HEK293 (cell line): Measurements from ENCODE around the gene LRBA.

Source experiments
- CTCF ChIA-PET: fragments of 350-600 bp; formaldehyde crosslinking; extraction: SDS; loops from one replicate; lab custom pipeline; 2021; ENCODE audit warnings: antibody characterized with exemption; lab: Yijun Ruan, JAX
- POLR2A ChIA-PET: fragments of 300-600 bp; formaldehyde crosslinking; extraction: SDS; loops from one replicate; lab custom pipeline; 2020; ENCODE audit warnings: antibody characterized with exemption, inconsistent platforms; lab: Yijun Ruan, JAX
- H3K27ac ChIP-seq: fragments of 200-500 bp; sonication (Bioruptor generic); 2 replicates; pipeline ENCODE4 v1.5.1; 2014; ENCODE audit warnings: low read depth, low read length, control low read depth, inconsistent platforms; ENCODE audit errors: extremely low read depth
- H3K36me3 ChIP-seq, 2 experiments: fragments of 200-500 bp in 1 of 2; sonication (Bioruptor generic) in 1 of 2; 1 replicate in 1 of 2; 2 replicates in 1 of 2; pipeline ENCODE4 v1.5.1; 2014 to 2017; ENCODE audit warnings: inconsistent platforms in 2 of 2, low read length in 2 of 2; ENCODE audit not compliant: control insufficient read depth in 2 of 2, insufficient read depth in 1 of 2
- H3K4me1 ChIP-seq: fragments of 200-500 bp; sonication (Bioruptor generic); 2 replicates; pipeline ENCODE4 v1.5.1; 2014; ENCODE audit warnings: mild to moderate bottlenecking, low read length, inconsistent platforms; ENCODE audit not compliant: control insufficient read depth, insufficient read depth
- H3K4me3 ChIP-seq: 2 replicates; pipeline ENCODE4 v1.5.1; 2011; ENCODE audit warnings: low read depth, mild to moderate bottlenecking, control low read depth, low read length, moderate library complexity
- H3K9me3 ChIP-seq: fragments of 200-500 bp; sonication (Bioruptor generic); 2 replicates; pipeline ENCODE4 v1.5.1; 2014; ENCODE audit warnings: low read depth, low read length, inconsistent platforms; ENCODE audit not compliant: control insufficient read depth, insufficient read depth
- BCL11A ChIP-seq: fragments of 450-650 bp; formaldehyde crosslinking; IDR thresholded peaks from 2 replicates; pipeline ENCODE4 v1.5.1; 2016; ENCODE audit warnings: low read depth, missing biosample characterization, missing genetic modification characterization
- BCL6B ChIP-seq: fragments of 450-650 bp; formaldehyde crosslinking; IDR thresholded peaks from 2 replicates; pipeline ENCODE4 v1.5.1; 2017; ENCODE audit warnings: missing biosample characterization, missing genetic modification characterization
- GLIS2 ChIP-seq: fragments of 450-650 bp; formaldehyde crosslinking; IDR thresholded peaks from 2 replicates; pipeline ENCODE4 v1.5.1; 2016; ENCODE audit warnings: missing biosample characterization, missing genetic modification characterization
- HIC1 ChIP-seq: fragments of 450-650 bp; formaldehyde crosslinking; IDR thresholded peaks from 2 replicates; pipeline ENCODE4 v1.5.1; 2016; ENCODE audit warnings: missing biosample characterization, missing genetic modification characterization
- PRDM1 ChIP-seq: fragments of 450-650 bp; formaldehyde crosslinking; IDR thresholded peaks from 2 replicates; pipeline ENCODE4; 2016; ENCODE audit warnings: missing biosample characterization, missing genetic modification characterization
- PRDM2 ChIP-seq: fragments of 450-650 bp; formaldehyde crosslinking; IDR thresholded peaks from 2 replicates; pipeline ENCODE4 v1.5.1; 2016; ENCODE audit warnings: missing biosample characterization, missing genetic modification characterization, borderline replicate concordance
- TCF7L2 ChIP-seq: IDR thresholded peaks from 2 replicates; pipeline ENCODE4 v1.6.1; 2011; ENCODE audit warnings: low read depth, mild to moderate bottlenecking, inconsistent platforms, low read length, moderate library complexity, borderline replicate concordance
- ZNF114 ChIP-seq: fragments of 450-650 bp; formaldehyde crosslinking; IDR thresholded peaks from 2 replicates; pipeline ENCODE4 v1.5.0; 2017; ENCODE audit warnings: missing biosample characterization, missing genetic modification characterization
- ZNF16 ChIP-seq: fragments of 450-650 bp; formaldehyde crosslinking; IDR thresholded peaks from 2 replicates; pipeline ENCODE4 v1.5.1; 2016; ENCODE audit warnings: low read depth, missing biosample characterization, missing genetic modification characterization
- ZNF175 ChIP-seq: fragments of 450-650 bp; formaldehyde crosslinking; IDR thresholded peaks from 2 replicates; pipeline ENCODE4 v1.5.1; 2016; ENCODE audit warnings: missing biosample characterization, missing genetic modification characterization
- ZNF223 ChIP-seq: fragments of 450-650 bp; formaldehyde crosslinking; IDR thresholded peaks from 2 replicates; pipeline ENCODE4 v1.5.1; 2016; ENCODE audit warnings: missing biosample characterization, missing genetic modification characterization
- ZNF350 ChIP-seq: fragments of 450-650 bp; formaldehyde crosslinking; IDR thresholded peaks from 2 replicates; pipeline ENCODE4 v1.5.0; 2017; ENCODE audit warnings: missing biosample characterization, mild to moderate bottlenecking, missing genetic modification characterization
- ZNF394 ChIP-seq: fragments of 450-650 bp; formaldehyde crosslinking; IDR thresholded peaks from 2 replicates; pipeline ENCODE4 v1.5.1; 2016; ENCODE audit warnings: missing biosample characterization, missing genetic modification characterization, mild to moderate bottlenecking, moderate library complexity, borderline replicate concordance
- ZNF404 ChIP-seq: fragments of 450-650 bp; formaldehyde crosslinking; IDR thresholded peaks from 2 replicates; pipeline ENCODE4 v1.5.1; 2017; ENCODE audit warnings: missing biosample characterization, missing genetic modification characterization
- ZNF449 ChIP-seq: fragments of 450-650 bp; formaldehyde crosslinking; IDR thresholded peaks from 2 replicates; pipeline ENCODE4 v1.5.1; 2017; ENCODE audit warnings: missing biosample characterization, mild to moderate bottlenecking, missing genetic modification characterization, moderate library complexity
- ZNF488 ChIP-seq: fragments of 450-650 bp; formaldehyde crosslinking; IDR thresholded peaks from 2 replicates; pipeline ENCODE4 v1.5.1; 2016; ENCODE audit warnings: missing biosample characterization, missing genetic modification characterization
- ZNF791 ChIP-seq: fragments of 450-650 bp; formaldehyde crosslinking; IDR thresholded peaks from 2 replicates; pipeline ENCODE4 v1.5.1; 2016; ENCODE audit warnings: missing biosample characterization, missing genetic modification characterization
- ZNF843 ChIP-seq: fragments of 450-650 bp; formaldehyde crosslinking; IDR thresholded peaks from 2 replicates; pipeline ENCODE4 v1.5.1; 2016; ENCODE audit warnings: missing biosample characterization, missing genetic modification characterization

The LRBA gene

GRCh38 chr4:150255610-150256224 is 759.4 kb downstream of the LRBA start:
- H3K36me3 ChIP-seq = peaks cover 0 to 24% of the 10 kb centered on the region in 2 experiments; a peak in 1 of 3 replicates
- H3K9me3 ChIP-seq = no peaks in the 10 kb centered on the region
- no peaks in the 10 kb centered on the region for H3K4me1 ChIP-seq
- TF ChIP-seq GLIS2 (tag by site-specific recombination) (no peak), ZNF114 (no peak), TCF7L2 (no peak), ZNF16 (no peak), BCL11A (tag by site-specific recombination) (no peak), PRDM2 (no peak), ZNF843 (tag by site-specific recombination) (no peak)
- TF ChIP-seq, all 188 proteins: peak for 0
- Histone ChIP-seq H3K27ac (no peak overlapping the region), H3K4me3 (no peak overlapping the region)
- POLR2A ChIA-PET = no interaction called here
- CTCF ChIA-PET = interaction anchor here (0.6 kb wide), 1 partner anchor 273 kb away, joined by 3 read pairs; no protein-coding TSS in a partner anchor

- H3K36me3 ChIP-seq = peaks cover 0 to 14% of the 10 kb centered on the region in 2 experiments; a peak in 1 of 3 replicates
- no peaks in the 10 kb centered on the region for H3K4me1 ChIP-seq
- no peaks in the 10 kb centered on the region for H3K9me3 ChIP-seq
- no peak overlapping the region for H3K4me3 ChIP-seq
- H3K27ac ChIP-seq = no peak overlapping the region
- CTCF ChIA-PET = interaction anchor here (2.5 kb wide), 1 partner anchor 11 kb away, joined by 10 read pairs; no protein-coding TSS in a partner anchor
- TF ChIP-seq HIC1 (no peak), ZNF404 (tag by site-specific recombination) (no peak)
- TF ChIP-seq, all 188 proteins: peak for 0
- POLR2A ChIA-PET = no interaction called here
Observed at GRCh38 chr4:150253965-150254630, 761.0 kb downstream of the LRBA start.

GRCh38 chr4:150253416-150253815 is 761.7 kb downstream of the LRBA start:
- CTCF ChIA-PET = interaction anchor here (2.5 kb wide), 1 partner anchor 10 kb away, joined by 10 read pairs; no protein-coding TSS in a partner anchor
- no peak for TF ChIP-seq ZNF488 (tag by site-specific recombination)
- no peak for TF ChIP-seq ZNF175
- no peak for TF ChIP-seq BCL6B (tag by site-specific recombination)
- no peak for TF ChIP-seq PRDM1 (tag by site-specific recombination)
- TF ChIP-seq ZNF449 (tag by site-specific recombination) = no peak
- TF ChIP-seq ZNF223 (tag by site-specific recombination) = no peak
- TF ChIP-seq ZNF350 = no peak
- no peak for TF ChIP-seq ZNF394 (tag by site-specific recombination)
- no peak for TF ChIP-seq ZNF843 (tag by site-specific recombination)
- TF ChIP-seq ZNF791 (tag by site-specific recombination) = no peak

More at GRCh38 chr4:150253416-150253815, 761.7 kb downstream of the LRBA start:
- Histone ChIP-seq H3K9me3 (no peaks in the 10 kb centered on the region), H3K36me3 (peaks cover 0 to 15% of the 10 kb centered on the region in 2 experiments; a peak in 1 of 3 replicates), H3K4me1 (no peaks in the 10 kb centered on the region), H3K27ac (no peak overlapping the region), H3K4me3 (no peak overlapping the region)
- POLR2A ChIA-PET = no interaction called here
